Cardiac septum (tissue), 1 donor: ENCODE data around the gene KANSL3. TPM values are rescaled to one million over a fixed set of nuclear protein-coding genes. Genes with fewer than 3 reads are reported as not detected.

Experiments used
- DNase-seq: peaks from one replicate; pipeline ENCODE4 v3.0.0-alpha.2; 2020; ENCODE audit warnings: low spot score
- intact Hi-C: fragments of 100-400 bp; cut with DNase I; formaldehyde crosslinking; loops from one replicate; pipeline ENCODE4 v1.14.0; 2022
- total RNA-seq: library from RNA; stranded (reverse); fragmentation: NEBNext Ultra II Directional; extraction: Animal tissue kit (Norgen Biotek cat#: 25700); gene quantifications from one replicate; pipeline ENCODE4 v1.2.1, GENCODE V29; 2021
- donor health status: DM: no; HTN: no; CAD: no.

Gene KANSL3
- total RNA-seq, 1 donor from 2014 or later, result 35.3 TPM

GRCh38 chr2:96550787-96551604, 87.1 kb downstream of the KANSL3 start:
- DNase-seq, result no peak
- intact Hi-C loops, result loop anchor here (5.0 to 10.0 kb wide), 4 partner anchors 144 to 404 kb away; partner anchors contain the start of gene CNNM4

GRCh38 chr2:96549967-96550786, 87.9 kb downstream of the KANSL3 start:
- intact Hi-C loops, result loop anchor here (5.0 to 10.0 kb wide), 4 partner anchors 143 to 405 kb away; partner anchors contain the start of gene CNNM4
- no peak for DNase-seq

- DNase-seq, result no peak
- intact Hi-C loops, result no loop called here
Observed at GRCh38 chr2:96549466-96549785, 88.7 kb downstream of the KANSL3 start.

- no peak for DNase-seq
- intact Hi-C loops, result no loop called here
Observed at GRCh38 chr2:96548558-96549465, 89.3 kb downstream of the KANSL3 start.

GRCh38 chr2:96547731-96548171, 90.4 kb downstream of the KANSL3 start:
- intact Hi-C loops, result no loop called here
- no peak for DNase-seq

- intact Hi-C loops, result no loop called here
- DNase-seq, result no peak
Observed at GRCh38 chr2:96547203-96547641, 90.9 kb downstream of the KANSL3 start.

GRCh38 chr2:96546797-96547196, 91.3 kb downstream of the KANSL3 start:
- intact Hi-C loops, result no loop called here
- DNase-seq, result no peak

- no peak for DNase-seq
- intact Hi-C loops, result no loop called here
Observed at GRCh38 chr2:96546321-96546720, 91.8 kb downstream of the KANSL3 start.

Other genes with a start within 250 kb of the KANSL3 start
- not detected for gene NEURL3, start 133.0 kb downstream of the KANSL3 start, total RNA-seq
- gene ARID5A, start 101.6 kb downstream of the KANSL3 start, total RNA-seq, result 79.4 TPM
- gene FER1L5, start 4.5 kb upstream of the KANSL3 start, total RNA-seq, result 0.08 TPM
- 17.0 TPM for gene LMAN2L, start 101.8 kb upstream of the KANSL3 start, total RNA-seq
- 36.8 TPM for gene CNNM4, start 122.6 kb upstream of the KANSL3 start, total RNA-seq
- 10.7 TPM for gene CNNM3, start 178.0 kb upstream of the KANSL3 start, total RNA-seq
- gene ANKRD23, start 205.7 kb upstream of the KANSL3 start, total RNA-seq, result 10.6 TPM
- gene ANKRD39, start 219.7 kb upstream of the KANSL3 start, total RNA-seq, result 15.2 TPM
- 25.6 TPM for gene SEMA4C, start 231.8 kb upstream of the KANSL3 start, total RNA-seq